Measurements from ENCODE around the gene PIGS. TPM values are rescaled to one million over a fixed set of nuclear protein-coding genes. Genes with fewer than 3 reads are reported as not detected.

Gene PIGS
- total and polyA plus RNA-seq, 2 donors (not counting 3 experiments of a cell fraction or from before 2014, with no cell fraction given) = 71.3 to 110 TPM

DNA sequence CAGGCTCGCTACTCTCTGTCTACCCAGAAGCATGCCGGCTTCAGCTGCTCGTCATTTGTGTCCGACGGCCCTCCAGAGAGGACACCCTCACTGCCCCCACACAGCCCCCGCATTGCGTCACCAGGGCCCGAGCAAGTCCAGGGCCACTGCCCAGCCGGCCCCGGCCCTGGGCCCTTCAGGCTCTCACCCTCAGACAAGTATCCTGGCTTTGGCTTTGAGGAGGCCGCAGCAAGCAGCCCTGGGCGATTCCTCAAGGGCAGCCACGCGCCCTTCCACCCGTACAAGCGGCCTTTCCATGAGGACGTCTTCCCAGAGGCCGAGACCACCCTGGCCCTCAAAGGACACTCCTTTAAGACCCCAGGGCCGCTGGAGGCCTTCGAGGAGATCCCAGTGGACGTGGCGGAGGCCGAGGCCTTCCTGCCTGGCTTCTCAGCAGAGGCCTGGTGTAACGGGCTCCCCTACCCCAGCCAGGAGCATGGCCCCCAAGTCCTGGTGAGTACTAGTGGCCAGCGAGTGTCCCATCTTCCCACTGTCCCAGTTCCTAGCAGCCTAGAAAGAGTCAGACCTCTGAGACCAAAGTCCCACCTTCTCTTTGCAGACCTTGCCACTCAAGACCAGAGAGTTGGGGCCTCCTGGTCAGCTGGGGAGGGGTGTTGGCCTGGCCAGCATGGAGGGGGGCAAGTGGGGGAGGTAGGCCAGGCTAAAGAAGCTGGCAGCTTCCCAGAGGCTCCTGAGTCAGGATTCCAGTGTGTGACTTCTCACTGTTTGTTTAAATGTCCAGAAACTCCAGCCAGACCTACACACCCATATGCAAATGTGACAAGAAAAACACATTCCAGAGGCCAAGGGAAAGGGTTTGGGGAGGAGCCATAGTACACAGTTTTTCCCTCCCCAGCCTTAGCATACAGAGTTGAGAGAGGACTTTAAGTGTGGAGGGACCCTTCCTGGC is 46.6 kb downstream of the PIGS start:
- CTCF ChIA-PET = no interaction called here
- no peaks in the 10 kb centered on the region for H3K79me2 ChIP-seq (ENCODE audit: control insufficient read depth, insufficient read depth, low read length)
- H3K4me3 ChIP-seq (replicated peaks in 1 of 3; ENCODE audit: insufficient read depth in 1 of 3, low read depth in 1 of 3, low read length in 3 of 3) = no peak overlapping the region
- intact Hi-C loops (cut with micrococcal nuclease) (no loop called here), dilution Hi-C loops (cut with MboI; ENCODE audit: extremely low pct_ligation_motif_present, low sequenced_read_pairs) (no loop called here)
- BruUV-seq (replicated peaks) = no TSS peak
- H2AFZ ChIP-seq (ENCODE audit: low read depth, low read length) = no peak overlapping the region
- H3K9ac ChIP-seq (replicated peaks; ENCODE audit: extremely low read depth, insufficient read depth, low read length) = no peak overlapping the region
- no peaks in the 10 kb centered on the region for H3K36me3 ChIP-seq (ENCODE audit: control insufficient read depth in 2 of 2, extremely low read depth in 1 of 2, insufficient read depth in 2 of 2, low read length in 2 of 2)
- POLR2A ChIA-PET = no interaction called here
- H4K20me1 ChIP-seq (replicated peaks; ENCODE audit: control insufficient read depth, extremely low read depth, insufficient read depth, low read length) = no peaks in the 10 kb centered on the region
- FAIRE-seq (no peak), DNase-seq (ENCODE audit: low read depth, low spot score) (no peak)
- H3K9me1 ChIP-seq (replicated peaks; ENCODE audit: control insufficient read depth, extremely low read depth, insufficient read depth, low read length) = no peaks in the 10 kb centered on the region
- no peaks in the 10 kb centered on the region for H3K9me3 ChIP-seq (replicated peaks; ENCODE audit: control insufficient read depth, insufficient read depth, low read length)
- TF ChIP-seq FOS (IDR thresholded peaks at IDR 0.05; ENCODE audit: borderline replicate concordance, insufficient read depth, low read length) = no peak
- TF ChIP-seq GATA2 (IDR thresholded peaks at IDR 0.05; ENCODE audit: insufficient read depth, insufficient read length, low read depth, low read length) = no peak
- TF ChIP-seq JUN (IDR thresholded peaks at IDR 0.05; ENCODE audit: borderline replicate concordance, insufficient read depth, insufficient read length, low read depth) = no peak
- no peaks in the 10 kb centered on the region for H3K4me1 ChIP-seq (ENCODE audit: control insufficient read depth, extremely low read depth, insufficient read depth, low read length)
- H3K27ac ChIP-seq (ENCODE audit: insufficient read depth, low read depth, low read length) = no peak overlapping the region
- H3K27me3 ChIP-seq (ENCODE audit: control insufficient read depth in 2 of 2, insufficient read depth in 2 of 2, low read length in 2 of 2) = no peaks in the 10 kb centered on the region
- H3K4me2 ChIP-seq (ENCODE audit: insufficient read depth, low read length) = no peak overlapping the region

DNA sequence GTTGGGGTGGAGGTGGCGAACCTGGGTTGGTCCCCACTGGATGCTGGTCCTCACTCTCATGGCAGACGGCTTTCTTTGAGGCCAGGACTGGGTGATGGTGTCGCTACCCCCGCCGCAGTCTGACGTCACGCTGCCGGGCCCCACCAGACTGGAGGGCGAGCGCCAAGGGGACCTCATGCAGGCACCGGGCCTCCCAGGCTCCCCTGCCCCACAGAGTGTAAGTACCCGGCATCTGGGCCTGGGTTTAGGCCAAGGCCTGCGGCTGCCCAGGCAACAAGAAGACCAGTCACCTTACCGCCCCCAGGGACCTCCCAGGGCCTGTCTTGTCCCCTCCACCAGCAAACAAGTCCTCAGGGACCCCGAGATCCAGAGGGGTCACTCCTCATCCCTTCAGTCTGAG is 47.4 kb downstream of the PIGS start:
- no peaks in the 10 kb centered on the region for H3K79me2 ChIP-seq (ENCODE audit: control insufficient read depth, insufficient read depth, low read length)
- H3K4me1 ChIP-seq (ENCODE audit: control insufficient read depth, extremely low read depth, insufficient read depth, low read length) = no peaks in the 10 kb centered on the region
- no peaks in the 10 kb centered on the region for H4K20me1 ChIP-seq (replicated peaks; ENCODE audit: control insufficient read depth, extremely low read depth, insufficient read depth, low read length)
- no peaks in the 10 kb centered on the region for H3K9me1 ChIP-seq (replicated peaks; ENCODE audit: control insufficient read depth, extremely low read depth, insufficient read depth, low read length)
- DNase-seq (ENCODE audit: low read depth, low spot score) = no peak
- H3K4me2 ChIP-seq (ENCODE audit: insufficient read depth, low read length) = no peak overlapping the region
- ChIA-PET POLR2A (no interaction called here), CTCF (no interaction called here)
- no peaks in the 10 kb centered on the region for H3K27me3 ChIP-seq (ENCODE audit: control insufficient read depth in 2 of 2, insufficient read depth in 2 of 2, low read length in 2 of 2)
- intact Hi-C loops (cut with micrococcal nuclease) (no loop called here), dilution Hi-C loops (cut with MboI; ENCODE audit: extremely low pct_ligation_motif_present, low sequenced_read_pairs) (no loop called here)
- no peaks in the 10 kb centered on the region for H3K36me3 ChIP-seq (ENCODE audit: control insufficient read depth in 2 of 2, extremely low read depth in 1 of 2, insufficient read depth in 2 of 2, low read length in 2 of 2)
- no peak overlapping the region for H3K27ac ChIP-seq (ENCODE audit: insufficient read depth, low read depth, low read length)
- no peak overlapping the region for H2AFZ ChIP-seq (ENCODE audit: low read depth, low read length)
- no peak for FAIRE-seq
- H3K9ac ChIP-seq (replicated peaks; ENCODE audit: extremely low read depth, insufficient read depth, low read length) = no peak overlapping the region
- H3K4me3 ChIP-seq (replicated peaks in 1 of 3; ENCODE audit: insufficient read depth in 1 of 3, low read depth in 1 of 3, low read length in 3 of 3) = no peak overlapping the region
- TF ChIP-seq POLR2A (IDR thresholded peaks at IDR 0.05; ENCODE audit: low read depth, low read length) = no peak
- TF ChIP-seq MYC (IDR thresholded peaks at IDR 0.05; ENCODE audit: low read depth, low read length) = no peak
- no peak for TF ChIP-seq FOS (IDR thresholded peaks at IDR 0.05; ENCODE audit: borderline replicate concordance, insufficient read depth, low read length)
- TF ChIP-seq, protein P1, sequence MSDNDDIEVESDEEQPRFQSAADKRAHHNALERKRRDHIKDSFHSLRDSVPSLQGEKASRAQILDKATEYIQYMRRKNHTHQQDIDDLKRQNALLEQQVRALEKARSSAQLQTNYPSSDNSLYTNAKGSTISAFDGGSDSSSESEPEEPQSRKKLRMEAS (IDR thresholded peaks at IDR 0.05; ENCODE audit: insufficient read depth, insufficient read length) = no peak
- no peak for TF ChIP-seq GATA2 (IDR thresholded peaks at IDR 0.05; ENCODE audit: insufficient read depth, insufficient read length, low read depth, low read length)
- H3K9me3 ChIP-seq (replicated peaks; ENCODE audit: control insufficient read depth, insufficient read depth, low read length) = no peaks in the 10 kb centered on the region
- BruUV-seq (replicated peaks) = no TSS peak

Data from endothelial cell of umbilical vein (primary cell).